CD4-positive, alpha-beta T cell treated with Interleukin-2 at 100 ng/mL for 4 hours (primary cell): Measurements from ENCODE around the gene MTX1.
"Not testable (repeated sequence)": the region's sequence is repeated elsewhere in the genome, so short reads cannot be mapped to it uniquely, and the experiment has no call there.

Experiments
- DNase-seq: peaks from one replicate; pipeline ENCODE4 v3.0.0-alpha.2; 2020; ENCODE audit warnings: low spot score

MTX1 gene

GRCh38 chr1:155209312-155209721 lies 822 bp downstream of the MTX1 start:
- no peak for DNase-seq

DNA sequence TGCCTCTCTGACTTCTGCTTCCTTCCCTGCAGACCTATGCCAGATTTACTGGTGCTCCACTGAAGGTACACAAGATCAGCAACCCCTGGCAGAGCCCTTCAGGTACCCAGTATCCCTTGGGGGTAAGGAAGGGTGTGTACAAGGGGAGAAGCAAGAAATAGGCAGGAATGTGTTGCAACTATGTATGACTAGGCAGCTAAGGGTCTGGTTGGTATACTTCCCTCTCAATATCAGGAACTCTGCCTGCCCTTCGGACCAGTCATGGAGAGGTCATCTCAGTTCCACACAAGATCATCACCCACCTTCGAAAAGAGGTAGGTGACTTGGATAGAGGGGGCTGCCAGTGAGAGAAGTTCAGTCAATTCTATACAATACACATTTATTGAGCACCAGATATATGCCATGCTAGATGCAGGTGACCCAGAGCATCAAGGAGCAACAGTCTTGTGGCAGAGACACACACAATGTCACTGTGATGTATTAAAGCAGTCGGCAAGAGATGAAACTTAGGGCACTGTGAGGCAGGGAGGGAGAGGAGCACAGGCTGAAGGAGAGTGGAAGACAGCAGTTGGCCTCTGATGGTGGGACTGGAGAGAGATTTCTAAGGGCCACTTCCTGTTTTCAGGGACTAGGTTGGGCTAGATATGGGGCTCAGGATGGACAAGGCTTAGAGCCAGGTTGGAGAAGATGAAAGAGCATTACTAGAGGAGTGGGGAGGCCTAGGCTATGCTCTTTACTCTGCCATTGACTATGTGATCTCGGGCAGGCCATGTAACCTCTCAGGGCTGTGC lies 2.0 kb downstream of the MTX1 start:
- DNase-seq = no peak

DNA sequence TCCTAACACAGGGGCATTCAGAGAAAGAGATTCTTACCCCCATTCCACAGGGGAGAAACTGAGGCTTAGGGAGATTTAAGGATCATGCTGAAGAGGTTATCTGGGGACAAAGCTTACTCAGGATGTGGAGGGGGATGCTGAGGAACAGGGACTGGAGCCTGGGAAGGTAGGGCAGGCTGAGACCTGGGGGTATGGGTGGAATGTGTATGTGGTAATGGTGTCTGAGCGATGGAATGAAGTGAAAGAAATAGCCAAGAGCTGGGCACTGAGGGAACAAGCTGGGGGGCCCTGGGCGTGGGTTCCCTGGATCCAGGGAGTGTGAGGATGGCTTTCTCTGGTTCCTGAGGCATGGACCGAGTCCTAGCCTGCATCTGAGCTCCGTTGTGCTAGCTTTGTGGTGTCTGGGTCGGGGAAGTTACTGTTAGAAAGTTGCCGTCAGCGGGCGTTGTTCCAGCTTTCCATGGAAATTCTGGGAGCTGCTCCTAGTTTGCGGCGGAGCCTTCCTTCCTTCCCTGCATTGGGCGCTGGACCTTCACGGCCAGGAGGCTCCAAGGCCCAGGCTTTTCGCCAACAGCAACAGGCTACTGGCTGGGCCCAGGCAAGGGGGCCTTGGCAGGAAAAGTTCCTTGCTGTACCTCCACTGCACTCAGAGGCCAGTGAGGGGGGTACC lies 3.0 kb downstream of the MTX1 start:
- DNase-seq = not testable (repeated sequence)

DNA sequence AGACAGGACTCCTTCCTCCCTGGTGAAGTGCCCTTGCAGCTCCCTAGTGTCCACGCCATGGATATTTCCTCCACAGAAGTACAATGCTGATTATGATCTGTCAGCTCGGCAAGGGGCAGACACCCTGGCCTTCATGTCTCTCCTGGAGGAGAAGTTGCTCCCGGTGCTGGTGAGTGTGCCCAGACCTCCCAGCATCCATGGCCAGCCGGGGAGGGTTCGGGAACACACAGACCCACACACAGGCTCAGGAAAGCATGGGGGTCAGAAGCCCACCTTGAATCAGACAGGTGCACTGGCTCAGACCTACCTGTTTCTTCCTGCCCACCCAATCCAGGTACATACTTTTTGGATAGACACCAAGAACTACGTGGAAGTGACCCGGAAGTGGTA lies 3.6 kb downstream of the MTX1 start:
- DNase-seq = not testable (repeated sequence)

GRCh38 chr1:155214702-155215101 lies 6.2 kb downstream of the MTX1 start:
- peak; percentile 22 for DNase-seq

DNA sequence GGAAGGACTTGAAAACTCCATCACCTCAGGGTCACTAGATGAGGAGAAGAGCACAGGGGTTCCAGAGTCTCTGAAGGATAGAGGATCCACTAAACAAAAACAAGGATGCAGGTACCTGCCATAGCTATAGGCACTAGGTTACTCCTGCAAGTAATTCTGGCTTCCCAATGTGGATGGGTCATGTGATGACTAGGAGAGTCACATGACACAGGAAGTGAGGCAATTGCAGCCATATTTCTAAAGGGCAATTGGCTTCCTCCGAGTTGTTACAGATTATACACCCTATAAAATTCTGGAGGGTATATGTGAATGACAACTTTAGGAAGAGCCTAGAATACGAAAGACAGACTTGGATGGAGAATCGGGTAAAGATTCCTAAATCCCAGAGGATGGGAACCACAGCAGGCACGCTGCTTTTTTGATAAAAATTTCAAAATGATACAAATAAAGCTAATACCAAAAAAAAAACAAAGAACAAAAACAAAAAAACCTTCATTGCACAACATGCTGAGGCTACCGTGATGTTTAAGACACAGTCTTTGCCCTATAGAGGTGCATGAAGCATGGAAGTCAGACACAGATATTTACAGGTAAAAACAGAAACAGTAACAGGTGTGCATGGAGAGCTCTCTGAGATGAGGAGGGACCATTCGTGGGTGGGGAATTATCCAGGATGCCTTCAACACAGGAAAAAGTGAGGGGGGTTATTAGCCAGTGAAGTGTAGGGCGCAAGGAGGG lies 10.5 kb downstream of the MTX1 start:
- DNase-seq = peak; percentile 32

- peak; percentile 21 for DNase-seq
Measured at GRCh38 chr1:155219592-155220031, 11.1 kb downstream of the MTX1 start.

- DNase-seq = not testable (repeated sequence)
Measured at GRCh38 chr1:155220211-155220965, 11.9 kb downstream of the MTX1 start.

GRCh38 chr1:155223047-155223446 lies 14.6 kb downstream of the MTX1 start:
- no peak for DNase-seq

GRCh38 chr1:155225404-155225759 lies 16.9 kb downstream of the MTX1 start:
- DNase-seq = not testable (repeated sequence)

DNA sequence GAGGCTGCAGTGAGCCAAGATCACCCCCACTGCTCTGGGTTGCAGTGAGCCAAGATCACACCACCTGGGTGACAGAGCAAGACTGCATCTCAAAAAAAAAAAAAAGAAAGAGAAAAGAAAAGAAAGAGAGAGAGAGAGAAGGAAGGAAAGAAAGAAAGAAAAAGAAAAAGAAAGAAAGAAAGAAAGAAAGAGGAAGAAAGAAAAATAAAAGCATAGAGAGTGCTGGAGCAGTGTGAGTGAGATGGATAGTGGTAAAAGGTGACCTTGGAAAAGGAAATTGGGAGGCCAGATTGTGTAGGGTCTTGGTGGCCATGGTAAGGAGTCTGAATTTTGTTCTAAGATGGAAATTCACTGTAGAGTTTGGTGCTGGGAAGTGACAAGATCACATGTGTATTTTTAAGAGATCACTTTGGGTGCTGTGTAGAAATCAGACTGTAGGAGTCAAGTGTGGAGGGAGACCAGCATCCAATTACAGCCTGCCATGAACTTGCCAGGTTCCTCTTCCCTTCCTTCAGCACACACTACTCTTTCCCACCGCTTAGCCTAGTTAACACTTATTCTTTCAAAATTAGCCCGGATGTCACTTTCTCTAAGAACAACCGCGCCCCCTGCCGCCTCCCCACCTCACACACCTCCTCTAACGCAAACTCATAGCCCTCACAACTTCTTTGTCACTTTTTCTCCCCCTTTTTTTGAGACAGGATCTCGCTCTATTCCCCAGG lies 17.9 kb downstream of the MTX1 start:
- peak; percentile 88 for DNase-seq

GRCh38 chr1:155226910-155227260 lies 18.4 kb downstream of the MTX1 start:
- no peak for DNase-seq

GRCh38 chr1:155227261-155228095 lies 19.0 kb downstream of the MTX1 start:
- peak; percentile 99 for DNase-seq

- no peak for DNase-seq
Measured at GRCh38 chr1:155228096-155228427, 19.6 kb downstream of the MTX1 start.

DNA sequence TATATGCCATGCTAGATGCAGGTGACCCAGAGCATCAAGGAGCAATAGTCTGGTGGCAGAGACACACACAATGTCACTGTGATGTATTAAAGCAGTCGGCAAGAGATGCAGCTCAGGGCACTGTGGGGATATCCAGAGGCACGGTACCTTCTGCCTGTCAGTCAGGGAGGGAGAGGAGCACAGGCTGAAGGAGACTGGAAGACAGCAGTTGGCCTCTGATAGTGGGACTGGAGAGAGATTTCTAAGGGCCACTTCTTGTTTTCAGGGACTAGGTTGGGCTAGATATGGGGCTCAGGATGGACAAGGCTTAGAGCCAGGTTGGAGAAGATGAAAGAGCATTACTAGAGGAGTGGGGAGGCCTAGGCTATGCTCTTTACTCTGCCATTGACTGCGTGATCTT lies 22.8 kb downstream of the MTX1 start:
- DNase-seq = not testable (repeated sequence)

- not testable (repeated sequence) for DNase-seq
Measured at GRCh38 chr1:155232001-155232978, 23.8 kb downstream of the MTX1 start.

DNA sequence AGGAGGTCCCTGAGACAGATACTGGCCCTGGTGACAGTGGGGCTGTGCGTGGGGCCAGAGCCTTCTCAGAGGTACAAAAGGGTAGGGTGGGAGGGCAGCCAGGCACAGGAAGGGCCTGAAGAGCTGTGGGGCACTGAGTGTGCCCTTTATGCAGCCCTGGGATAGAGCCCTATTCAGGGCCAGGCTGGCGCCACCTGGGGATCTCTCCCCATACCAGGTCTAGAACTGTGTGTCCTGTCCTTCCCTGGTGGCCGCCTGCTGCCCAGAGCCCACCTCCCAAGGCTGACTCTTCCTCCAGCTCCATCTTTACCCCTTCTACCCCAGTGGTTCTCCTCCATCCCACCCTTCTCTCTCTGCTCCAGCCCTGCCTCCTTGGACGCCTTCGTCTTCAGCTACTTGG lies 25.0 kb downstream of the MTX1 start:
- not testable (repeated sequence) for DNase-seq

- DNase-seq = not testable (repeated sequence)
Measured at GRCh38 chr1:155235375-155235774, 26.9 kb downstream of the MTX1 start.

- DNase-seq = no peak
Measured at GRCh38 chr1:155236451-155236850, 28.0 kb downstream of the MTX1 start.
